H7 (cell line): ENCODE measurements around the gene EMC8. TPM values are rescaled to one million over a fixed set of nuclear protein-coding genes. Genes with fewer than 3 reads are reported as not detected.
"Not testable (repeated sequence)": the region's sequence is repeated elsewhere in the genome, so short reads cannot be mapped to it uniquely, and the experiment has no call there.

Experiments
- DNase-seq: peaks from one replicate; pipeline ENCODE4 v3.0.0; 2012
- H3K27me3 ChIP-seq: 2 replicates; pipeline ENCODE4 v1.6.0; 2011; ENCODE audit warnings: mild to moderate bottlenecking, low read length; ENCODE audit not compliant: control insufficient read depth, insufficient read depth
- H3K36me3 ChIP-seq: replicated peaks from 2 replicates; pipeline ENCODE4 v1.5.1; 2011; ENCODE audit warnings: low read length; ENCODE audit not compliant: control insufficient read depth, insufficient read depth
- H3K4me3 ChIP-seq: 2 replicates; pipeline ENCODE4 v1.5.1; 2011; ENCODE audit warnings: low read depth, mild to moderate bottlenecking, control low read depth, low read length, moderate library complexity; ENCODE audit not compliant: insufficient read depth
- total RNA-seq: library from RNA; depleted of rRNA; stranded (reverse); fragments of >200 nt; shearing (Covaris generic); gene quantifications from 2 replicates; pipeline ENCODE4 v1.2.3, GENCODE V29; 2014

EMC8 gene
- total RNA-seq, 1 experiment from 2014 or later, result 101 TPM

- DNase-seq, result no peak
- no peak overlapping the region for H3K4me3 ChIP-seq
- H3K27me3 ChIP-seq, result no peaks in the 10 kb centered on the region
- no peaks in the 10 kb centered on the region for H3K36me3 ChIP-seq
Measured at GRCh38 chr16:85826686-85827247, 27.4 kb upstream of the EMC8 start.

GRCh38 chr16:85825326-85825725 lies 26.0 kb upstream of the EMC8 start:
- no peaks in the 10 kb centered on the region for H3K36me3 ChIP-seq
- no peak overlapping the region for H3K4me3 ChIP-seq
- peak; percentile 86 for DNase-seq
- H3K27me3 ChIP-seq, result no peaks in the 10 kb centered on the region

- Histone ChIP-seq H3K4me3 (no peak overlapping the region), H3K27me3 (peaks cover 3% of the 10 kb centered on the region; the same call in 1 of the 2 replicates), H3K36me3 (no peaks in the 10 kb centered on the region)
- peak; percentile 37 for DNase-seq
Measured at GRCh38 chr16:85824161-85825135, 25.1 kb upstream of the EMC8 start.

GRCh38 chr16:85823328-85823920 lies 24.1 kb upstream of the EMC8 start:
- no peak overlapping the region for H3K4me3 ChIP-seq
- no peak for DNase-seq
- peaks cover 3% of the 10 kb centered on the region; the same call in 1 of the 2 replicates for H3K27me3 ChIP-seq
- H3K36me3 ChIP-seq, result no peaks in the 10 kb centered on the region

- no peaks in the 10 kb centered on the region for H3K36me3 ChIP-seq
- H3K4me3 ChIP-seq, result no peak overlapping the region
- DNase-seq, result no peak
- peaks cover 3% of the 10 kb centered on the region; the same call in 1 of the 2 replicates for H3K27me3 ChIP-seq
Measured at GRCh38 chr16:85822145-85822544, 22.8 kb upstream of the EMC8 start.

GRCh38 chr16:85821390-85822135 lies 22.2 kb upstream of the EMC8 start:
- Histone ChIP-seq H3K36me3 (no peaks in the 10 kb centered on the region), H3K4me3 (no peak overlapping the region), H3K27me3 (peaks cover 3% of the 10 kb centered on the region; the same call in 1 of the 2 replicates)
- DNase-seq, result peak; percentile 95

- Histone ChIP-seq H3K4me3 (no peak overlapping the region), H3K36me3 (no peaks in the 10 kb centered on the region), H3K27me3 (peaks cover 3% of the 10 kb centered on the region; the same call in 1 of the 2 replicates)
- DNase-seq, result no peak
Measured at GRCh38 chr16:85820604-85821372, 21.4 kb upstream of the EMC8 start.

- H3K36me3 ChIP-seq, result no peaks in the 10 kb centered on the region
- H3K27me3 ChIP-seq, result peaks cover 3% of the 10 kb centered on the region; the same call in 1 of the 2 replicates
- H3K4me3 ChIP-seq, result no peak overlapping the region
- DNase-seq, result no peak
Measured at GRCh38 chr16:85819771-85820170, 20.4 kb upstream of the EMC8 start.

- DNase-seq, result peak; percentile 91
- H3K27me3 ChIP-seq, result peaks cover 3% of the 10 kb centered on the region; the same call in 1 of the 2 replicates
- H3K36me3 ChIP-seq, result no peaks in the 10 kb centered on the region
- H3K4me3 ChIP-seq, result no peak overlapping the region
Measured at GRCh38 chr16:85819245-85819644, 19.9 kb upstream of the EMC8 start.

- not testable (repeated sequence) for H3K27me3 ChIP-seq, H3K36me3 ChIP-seq, DNase-seq, H3K4me3 ChIP-seq
Measured at GRCh38 chr16:85817195-85817594, 17.9 kb upstream of the EMC8 start.

- H3K4me3 ChIP-seq, result no peak overlapping the region
- no peak for DNase-seq
- H3K27me3 ChIP-seq, result peaks cover 3% of the 10 kb centered on the region; the same call in 1 of the 2 replicates
- no peaks in the 10 kb centered on the region for H3K36me3 ChIP-seq
Measured at GRCh38 chr16:85816159-85816558, 16.8 kb upstream of the EMC8 start.

GRCh38 chr16:85812811-85813700 lies 13.7 kb upstream of the EMC8 start:
- Histone ChIP-seq H3K27me3 (no peaks in the 10 kb centered on the region), H3K4me3 (no peak overlapping the region), H3K36me3 (no peaks in the 10 kb centered on the region)
- no peak for DNase-seq
